NK-92 treated with Interleukin-12 subunit alpha and Interleukin-12 subunit beta, amount 100 ng/mL, for 24 hours (cell line): ENCODE results near the gene STARD6.
"Not testable (repeated sequence)": the region's sequence is repeated elsewhere in the genome, so short reads cannot be mapped to it uniquely, and the experiment has no call there.

Experiments used
- DNase-seq: peaks from one replicate; lab custom pipeline; 2025; lab: John Stamatoyannopoulos, UW

The STARD6 gene

DNA sequence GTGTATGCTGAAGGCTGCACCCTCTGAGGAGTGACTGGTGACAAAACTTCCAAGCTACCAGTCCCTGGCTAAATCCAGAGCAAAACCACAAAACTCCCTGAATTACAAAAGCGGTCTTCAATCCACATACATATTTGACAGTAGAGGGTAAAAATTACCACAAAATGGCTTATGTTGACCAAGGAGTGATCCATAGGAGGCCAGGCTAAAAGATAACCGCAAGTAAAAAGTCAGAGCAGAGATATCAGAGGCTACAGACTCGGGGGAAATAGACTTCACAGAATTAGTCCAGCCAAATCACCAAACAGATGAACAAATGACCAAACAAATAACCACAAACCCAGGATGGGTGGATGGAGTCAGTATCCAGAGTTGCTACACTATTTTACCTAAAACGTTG, 19.4 kb downstream of the STARD6 start:
- DNase-seq, result no peak

GRCh38 chr18:54335638-54336173, 22.0 kb downstream of the STARD6 start:
- DNase-seq, result no peak

- DNase-seq, result no peak
These were observed 26.7 kb downstream of the STARD6 start for GRCh38 chr18:54330768-54331548.

- no peak for DNase-seq
These were observed 27.9 kb downstream of the STARD6 start for GRCh38 chr18:54329787-54330186.

GRCh38 chr18:54327818-54328217, 29.8 kb downstream of the STARD6 start:
- no peak for DNase-seq

GRCh38 chr18:54323970-54324369, 33.7 kb downstream of the STARD6 start:
- DNase-seq, result no peak

DNA sequence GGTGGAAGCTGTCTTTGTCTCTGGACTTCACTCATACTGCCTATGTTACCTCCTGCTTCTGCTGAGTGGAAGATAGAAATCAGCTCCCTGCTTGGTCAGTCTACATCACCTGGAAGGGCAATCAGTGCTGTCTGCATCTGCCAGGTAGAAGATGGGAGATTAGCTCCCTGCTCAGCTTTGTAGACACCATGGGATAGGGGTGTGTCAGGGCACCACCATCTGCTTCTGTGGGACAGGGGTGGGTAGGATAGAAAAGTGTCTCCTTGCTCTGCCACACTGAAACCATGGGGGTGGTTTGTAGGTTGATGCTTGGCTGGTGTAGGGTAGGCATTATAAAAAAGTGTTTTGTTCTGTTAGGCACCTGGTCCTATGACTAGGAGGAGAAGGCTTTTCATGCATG, 34.1 kb downstream of the STARD6 start:
- no peak for DNase-seq

DNA sequence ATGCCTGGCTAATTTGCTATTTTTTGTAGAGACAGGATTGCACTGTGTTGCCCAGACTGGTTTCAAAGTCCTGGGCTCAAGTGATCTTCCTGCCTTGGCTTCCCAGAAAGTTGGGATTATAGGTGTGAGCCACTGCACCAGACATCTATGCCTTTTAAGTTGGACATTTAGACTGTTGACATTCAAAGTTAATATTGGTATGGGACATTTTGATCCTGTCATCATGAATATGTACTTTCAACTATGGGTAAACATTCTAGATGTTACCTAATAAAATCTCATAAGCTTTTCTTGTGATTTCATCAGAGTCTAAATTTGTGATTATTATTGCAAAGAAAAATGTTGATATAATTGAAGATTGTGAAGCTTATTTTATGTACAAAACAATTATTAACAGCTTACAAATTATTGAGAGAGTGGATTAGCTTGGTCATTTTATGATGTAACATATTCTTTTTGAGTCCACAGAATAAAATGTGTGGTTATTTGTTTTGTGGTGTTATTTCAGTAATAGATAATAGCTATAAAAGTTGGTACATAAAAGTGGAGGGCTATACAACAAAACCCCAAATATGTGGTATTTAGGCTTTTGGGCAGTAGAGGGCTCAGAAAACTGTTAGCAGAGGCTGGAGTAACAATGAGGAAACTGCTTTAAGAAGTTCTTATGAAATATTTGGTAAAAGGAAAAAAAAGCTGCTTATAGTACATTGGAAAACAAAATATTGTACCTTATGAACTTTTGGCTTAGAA, 41.4 kb downstream of the STARD6 start:
- no peak for DNase-seq

DNA sequence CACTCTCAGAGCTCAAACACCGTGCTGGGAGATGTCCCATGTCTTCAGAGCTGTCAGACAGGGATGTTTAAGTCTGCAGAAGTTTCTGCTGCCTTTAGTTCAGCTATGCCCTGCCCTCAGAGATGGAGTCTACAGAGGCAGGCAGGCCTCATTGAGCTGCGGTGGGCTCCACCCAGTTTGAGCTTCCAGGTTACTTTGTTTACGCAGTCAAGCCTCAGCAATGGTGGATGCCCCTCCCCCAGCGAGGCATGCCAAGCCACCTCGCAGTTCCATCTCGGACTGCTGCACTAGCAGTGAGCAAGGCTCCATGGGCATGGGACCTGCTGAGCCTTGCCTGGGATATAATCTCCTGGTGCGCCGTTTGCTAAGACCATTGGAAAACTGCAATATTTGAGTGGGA, 48.1 kb downstream of the STARD6 start:
- not testable (repeated sequence) for DNase-seq

DNA sequence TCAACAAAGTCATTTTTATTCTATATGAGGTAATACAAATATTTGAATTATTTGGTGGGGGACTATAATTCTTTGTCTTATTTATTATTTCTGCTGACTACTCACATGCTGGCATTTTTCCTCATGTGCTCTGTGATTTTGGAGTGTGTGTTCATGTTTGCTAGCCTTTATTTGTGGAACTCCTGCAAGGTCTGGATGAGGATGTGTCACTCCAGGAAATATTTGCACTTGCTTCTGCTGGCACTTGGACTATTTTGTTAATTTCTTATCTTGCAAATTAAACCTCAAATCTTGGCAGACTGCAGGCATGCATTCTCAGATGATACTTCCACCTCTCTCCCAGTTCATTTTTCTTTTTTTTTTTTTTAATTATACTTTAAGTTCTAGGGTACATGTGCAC, 54.2 kb downstream of the STARD6 start:
- no peak for DNase-seq

DNA sequence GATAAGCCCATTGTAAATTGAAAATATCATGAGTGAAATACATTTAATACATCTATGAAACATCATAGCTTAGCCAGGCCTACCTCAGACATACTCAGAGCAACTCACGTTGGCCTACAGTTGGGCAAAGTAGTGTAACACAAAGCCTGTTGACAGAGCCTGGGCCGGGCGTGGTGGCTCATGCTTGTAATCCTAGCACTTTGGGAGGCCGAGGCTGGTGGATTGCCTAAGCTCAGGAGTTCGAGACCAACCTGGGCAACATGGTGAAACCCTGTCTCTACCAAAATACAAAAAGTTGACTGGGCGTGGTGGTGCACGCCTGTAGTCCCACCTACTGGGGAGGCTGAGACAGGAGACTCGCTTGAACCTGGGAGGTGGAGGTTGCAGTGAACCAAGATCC, 58.7 kb downstream of the STARD6 start:
- DNase-seq, result not testable (repeated sequence)

DNA sequence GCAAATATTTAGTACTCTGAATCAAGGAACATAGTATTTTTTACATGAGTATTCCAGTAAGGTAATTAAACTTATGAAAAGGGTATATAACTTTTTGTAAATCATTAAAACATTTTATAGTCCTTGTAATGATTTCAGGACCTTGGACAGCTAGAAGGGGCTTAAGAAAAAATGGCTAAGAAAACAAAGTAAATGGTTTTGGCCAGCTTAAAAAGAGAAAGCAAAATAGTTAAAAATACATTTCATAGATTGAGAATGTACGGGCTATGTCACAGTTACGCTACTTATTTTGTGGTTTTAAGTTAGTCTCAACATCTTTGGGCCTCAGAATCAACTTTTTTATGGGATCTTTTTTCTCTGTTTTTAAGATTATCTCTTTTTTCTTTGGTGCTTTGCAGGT, 61.6 kb downstream of the STARD6 start:
- no peak for DNase-seq

GRCh38 chr18:54294274-54294673, 63.4 kb downstream of the STARD6 start:
- DNase-seq, result no peak

- peak; percentile 9 for DNase-seq
These were observed 72.5 kb downstream of the STARD6 start for GRCh38 chr18:54284981-54285785.

- no peak for DNase-seq
These were observed 73.1 kb downstream of the STARD6 start for GRCh38 chr18:54284535-54284934.

DNA sequence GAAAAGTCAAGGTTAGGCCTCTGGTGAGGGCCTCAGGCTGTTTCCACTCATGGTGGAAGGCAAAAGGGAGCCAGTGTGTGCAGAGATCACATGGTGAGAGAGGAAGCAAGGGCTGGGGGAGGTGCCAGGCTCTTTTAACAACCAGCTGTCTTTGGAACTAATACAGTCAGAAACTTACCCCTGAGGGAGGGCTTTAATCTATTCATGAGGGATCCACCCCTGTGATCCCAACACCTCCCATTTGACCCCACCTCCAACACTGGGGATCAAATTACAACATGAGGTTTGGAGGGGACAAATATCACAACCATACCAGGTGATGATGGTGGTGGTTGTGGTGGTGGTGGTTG, 77.5 kb downstream of the STARD6 start:
- no peak for DNase-seq

GRCh38 chr18:54279477-54280219, 78.0 kb downstream of the STARD6 start:
- no peak for DNase-seq

- no peak for DNase-seq
These were observed 79.0 kb downstream of the STARD6 start for GRCh38 chr18:54278615-54279014.

DNA sequence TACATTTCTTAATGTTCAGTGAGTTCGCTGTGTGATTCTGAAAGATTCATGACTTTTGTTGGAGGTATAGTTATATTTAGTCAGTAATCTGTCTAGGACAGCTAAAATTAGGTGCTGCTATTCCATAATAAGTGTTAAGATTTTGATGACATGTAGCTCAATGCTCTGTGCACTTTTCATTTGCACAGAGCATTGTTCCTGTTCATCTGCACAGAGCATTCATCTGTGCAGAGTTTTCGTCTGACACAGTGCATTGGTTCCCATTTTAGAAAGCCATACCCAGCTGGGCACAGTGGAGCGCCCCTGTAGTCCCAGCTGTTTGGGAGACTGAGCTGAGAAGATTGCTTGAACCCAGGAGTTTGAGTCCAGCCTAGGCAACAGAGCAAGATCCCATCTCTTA, 79.8 kb downstream of the STARD6 start:
- DNase-seq, result no peak
